HCT116 (cell line): Measurements from ENCODE around the gene EEF2. TPM values are rescaled to one million over a fixed set of nuclear protein-coding genes. Genes with fewer than 3 reads are reported as not detected.

ENCODE experiments used
- ATAC-seq: fragments of 200-7000 bp; cut with Tn5 transposase; 2 replicates; pipeline ENCODE4 v1.9.1; 2020; ENCODE audit warnings: mild to moderate bottlenecking, moderate library complexity
- BruUV-seq: library from RNA; stranded (reverse); fragments of 400-500 nt; replicated peaks from 2 replicates; lab custom pipeline; 2021; lab: Mats Ljungman, UMichigan
- CTCF ChIA-PET: fragments of 300-600 bp; sonication (Branson Sonifier 250); formaldehyde crosslinking; loops from one replicate; lab custom pipeline; 2021; ENCODE audit warnings: antibody characterized with exemption; lab: Charles Lee
- POLR2A ChIA-PET: fragments of 300-600, 350-600 bp; sonication (Branson Sonifier 250); formaldehyde crosslinking; loops from one replicate; lab custom pipeline; 2021; ENCODE audit warnings: antibody characterized with exemption; lab: Charles Lee
- RAD21 ChIA-PET, 2 experiments: fragments of 300-600 bp; sonication (Branson Sonifier 250); formaldehyde crosslinking; loops; one replicate each; lab custom pipeline; 2023; ENCODE audit warnings: low total read pairs in 2 of 2; ENCODE audit not compliant: uncharacterized antibody in 2 of 2, unreplicated experiment in 2 of 2, low non-redundant PET in 1 of 2; lab: Charles Lee
- DNase-seq: peaks from one replicate; pipeline ENCODE4 v3.0.0-alpha.2; 2010; ENCODE audit warnings: low read depth, low spot score
- H2AFZ ChIP-seq: fragments of 200-600 bp; shearing (Covaris generic), sonication (generic); 2 replicates; pipeline ENCODE4 v1.6.1; 2017; ENCODE audit warnings: low read depth, mixed run types, mixed read lengths, antibody characterized with exemption, low read length; ENCODE audit not compliant: poor library complexity, severe bottlenecking
- H3K27ac ChIP-seq: 2 replicates; pipeline ENCODE4 v1.5.1; 2012; ENCODE audit warnings: low read depth, low read length
- H3K27me3 ChIP-seq: fragments of 200-600 bp; sonication (generic); 2 replicates; pipeline ENCODE4 v1.6.1; 2016; ENCODE audit warnings: mixed run types, low read length, mixed read lengths; ENCODE audit not compliant: insufficient read depth
- H3K36me3 ChIP-seq, 2 experiments: fragments of 200-500 bp in 1 of 2; fragments of 200-600 bp in 1 of 2; sonication (Bioruptor generic) in 1 of 2; sonication (generic) in 1 of 2; 2 replicates each; pipeline versions ENCODE4 v1.5.1 to v1.6.1; 2014 to 2016; ENCODE audit warnings: low read length in 2 of 2, inconsistent platforms in 1 of 2, mixed read lengths in 1 of 2, mixed run types in 1 of 2; ENCODE audit not compliant: insufficient read depth in 2 of 2, control insufficient read depth in 1 of 2
- H3K4me1 ChIP-seq, 2 experiments: fragments of 200-600 bp in 1 of 2; sonication (generic) in 1 of 2; 2 replicates each; pipeline versions ENCODE4 v1.5.1 to v1.6.1; 2012 to 2017; ENCODE audit warnings: low read length in 2 of 2, inconsistent platforms in 1 of 2, mild to moderate bottlenecking in 1 of 2, mixed read lengths in 1 of 2, mixed run types in 1 of 2, moderate library complexity in 1 of 2; ENCODE audit not compliant: insufficient read depth in 2 of 2, control insufficient read depth in 1 of 2
- H3K4me2 ChIP-seq: fragments of 200-600 bp; sonication (generic); 2 replicates; pipeline ENCODE4 v1.6.1; 2017; ENCODE audit warnings: mixed run types, low read length, mixed read lengths
- H3K4me3 ChIP-seq, 2 experiments: fragments of 200-600 bp in 1 of 2; sonication (generic) in 1 of 2; replicated peaks in 1 of 2; 2 replicates each; pipeline ENCODE4 v1.5.1; 2011 to 2016; ENCODE audit warnings: low read length in 2 of 2, control low read depth in 1 of 2, low read depth in 1 of 2, mild to moderate bottlenecking in 1 of 2, mixed read lengths in 1 of 2, mixed run types in 1 of 2
- H3K79me2 ChIP-seq: fragments of 200-600 bp; sonication (generic); 2 replicates; pipeline ENCODE4 v1.6.1; 2017; ENCODE audit warnings: mild to moderate bottlenecking, mixed run types, low read length, moderate library complexity, mixed read lengths; ENCODE audit not compliant: insufficient read depth
- H3K9ac ChIP-seq: fragments of 200-600 bp; sonication (generic); 2 replicates; pipeline ENCODE4 v1.6.1; 2016; ENCODE audit warnings: low read length, mixed read lengths
- H3K9me2 ChIP-seq: fragments of 200-600 bp; sonication (generic), shearing (Covaris generic); 2 replicates; pipeline ENCODE4 v1.6.1; 2017; ENCODE audit warnings: mixed run types, mild to moderate bottlenecking, moderate library complexity; ENCODE audit not compliant: insufficient read depth
- H3K9me3 ChIP-seq, 2 experiments: fragments of 200-500 bp in 1 of 2; fragments of 200-600 bp in 1 of 2; sonication (Bioruptor generic) in 1 of 2; sonication (generic) in 1 of 2; 2 replicates each; pipeline ENCODE4 v1.6.1; 2014 to 2017; ENCODE audit warnings: low read length in 2 of 2, mixed read lengths in 2 of 2, inconsistent platforms in 1 of 2, low read depth in 1 of 2, mild to moderate bottlenecking in 1 of 2, mixed run types in 1 of 2, moderate library complexity in 1 of 2; ENCODE audit not compliant: control insufficient read depth in 1 of 2, insufficient read depth in 1 of 2
- H4K20me1 ChIP-seq: fragments of 200-600 bp; sonication (generic), shearing (Covaris generic); 2 replicates; pipeline ENCODE4 v1.6.1; 2017; ENCODE audit warnings: mixed run types, mild to moderate bottlenecking, moderate library complexity; ENCODE audit not compliant: insufficient read depth
- EZH2phosphoT487 ChIP-seq: fragments of 200-600 bp; IDR thresholded peaks from 2 replicates; pipeline ENCODE4 v1.6.1; 2018; ENCODE audit warnings: antibody characterized with exemption, borderline replicate concordance
- JUND ChIP-seq: IDR thresholded peaks from 2 replicates; pipeline ENCODE4 v1.6.1; 2012
- POLR2AphosphoS5 ChIP-seq: IDR thresholded peaks from 2 replicates; pipeline ENCODE4 v1.6.1; 2011; ENCODE audit warnings: mild to moderate bottlenecking, low read depth, low read length, moderate library complexity
- SP1 ChIP-seq: IDR thresholded peaks from 2 replicates; pipeline ENCODE4 v1.6.1; 2012; ENCODE audit warnings: low read depth
- SRF ChIP-seq: IDR thresholded peaks from 2 replicates; pipeline ENCODE4 v1.6.1; 2012; ENCODE audit warnings: low read depth
- intact Hi-C: fragments of 100-400 bp; cut with micrococcal nuclease; formaldehyde crosslinking; loops from 2 replicates; pipeline ENCODE4 v1.10.0; 2022
- total RNA-seq: library from RNA; stranded (reverse); gene quantifications from one replicate; pipeline ENCODE4 v1.2.1, GENCODE V29; 2021; ENCODE audit not compliant: unreplicated experiment
- TF ChIP-seq, protein P1 (sequence below): IDR thresholded peaks from 2 replicates; pipeline ENCODE4 v1.6.1; 2012
- TF ChIP-seq, protein P2 (sequence below), 3 experiments: fragments of 200-600 bp in 1 of 3; sonication (generic) in 1 of 3; IDR thresholded peaks in 2 of 3; conservative IDR thresholded peaks in 1 of 3; 2 replicates each; pipeline ENCODE4 v1.5.1; 2012 to 2017; ENCODE audit warnings: low read depth in 2 of 3, low read length in 2 of 3, antibody characterized with exemption in 1 of 3, borderline replicate concordance in 1 of 3, control low read depth in 1 of 3, mild to moderate bottlenecking in 1 of 3, mixed read lengths in 1 of 3, mixed run types in 1 of 3, moderate library complexity in 1 of 3; ENCODE audit not compliant: insufficient read depth in 1 of 3

The EEF2 gene
- total RNA-seq, 1 experiment from 2014 or later: 3,796 TPM

DNA sequence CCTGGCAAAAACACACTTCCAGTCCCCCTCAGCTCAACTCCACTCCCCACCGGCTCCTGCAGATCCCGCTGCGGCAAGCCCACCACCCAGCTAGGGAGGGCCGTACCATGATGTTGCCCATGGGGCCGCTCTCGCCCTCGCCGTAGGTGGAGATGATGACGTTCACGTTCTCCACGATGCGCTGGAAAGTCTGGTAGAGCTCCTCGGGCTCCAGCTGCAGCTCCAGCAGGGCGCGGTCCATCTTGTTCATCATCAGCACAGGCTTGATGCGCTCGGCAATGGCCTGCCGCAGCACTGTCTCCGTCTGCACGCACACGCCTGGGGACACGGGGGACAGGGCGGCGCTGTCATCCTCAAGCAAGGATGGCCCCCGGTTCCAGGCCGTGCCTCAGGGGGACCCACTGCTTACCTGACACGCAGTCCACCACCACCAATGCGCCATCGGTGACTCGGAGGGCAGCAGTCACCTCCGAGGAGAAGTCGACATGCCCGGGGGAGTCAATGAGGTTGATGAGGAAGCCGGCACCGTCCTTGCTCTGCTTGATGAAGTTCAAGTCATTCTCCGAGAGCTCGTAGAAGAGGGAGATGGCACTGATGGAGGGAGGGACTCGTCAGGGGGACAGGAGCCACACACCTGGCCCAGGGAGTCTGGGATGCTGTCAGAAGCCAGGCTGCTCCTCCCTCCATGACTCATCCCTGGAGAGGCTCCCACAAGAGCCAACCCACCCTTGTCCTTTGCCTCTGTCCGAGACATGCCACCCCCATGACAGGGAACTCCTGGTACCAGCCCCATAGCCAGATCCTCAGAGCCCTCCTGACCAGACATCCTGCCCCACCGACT lies 2.3 kb downstream of the EEF2 start:
- Histone ChIP-seq H3K4me1 (peaks cover 19 to 48% of the 10 kb centered on the region in 2 experiments), H3K36me3 (peaks cover 54 to 67% of the 10 kb centered on the region in 2 experiments), H3K4me3 (peak overlapping the region in 1 of 2 experiments; percentile 95; a peak in 2 of 4 replicates), H3K9me2 (no peaks in the 10 kb centered on the region), H3K9ac (peak overlapping the region; percentile 99), H2AFZ (no peak overlapping the region), H3K27ac (peak overlapping the region; percentile 98), H3K4me2 (peak overlapping the region; percentile 84), H3K79me2 (peaks cover 72% of the 10 kb centered on the region), H3K9me3 (no peaks in the 10 kb centered on the region), H4K20me1 (peaks cover 64% of the 10 kb centered on the region; the same call in 1 of the 2 replicates), H3K27me3 (no peaks in the 10 kb centered on the region)
- CTCF ChIA-PET: no interaction called here
- no TSS peak for BruUV-seq
- TF ChIP-seq SRF (no peak), JUND (no peak), SP1 (no peak), EZH2phosphoT487 (no peak), POLR2AphosphoS5 (0 out of 2 replicates have a peak, but pooled peaks have one; percentile 32)
- TF ChIP-seq, protein P1, sequence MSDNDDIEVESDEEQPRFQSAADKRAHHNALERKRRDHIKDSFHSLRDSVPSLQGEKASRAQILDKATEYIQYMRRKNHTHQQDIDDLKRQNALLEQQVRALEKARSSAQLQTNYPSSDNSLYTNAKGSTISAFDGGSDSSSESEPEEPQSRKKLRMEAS: no peak
- TF ChIP-seq, protein P2, sequence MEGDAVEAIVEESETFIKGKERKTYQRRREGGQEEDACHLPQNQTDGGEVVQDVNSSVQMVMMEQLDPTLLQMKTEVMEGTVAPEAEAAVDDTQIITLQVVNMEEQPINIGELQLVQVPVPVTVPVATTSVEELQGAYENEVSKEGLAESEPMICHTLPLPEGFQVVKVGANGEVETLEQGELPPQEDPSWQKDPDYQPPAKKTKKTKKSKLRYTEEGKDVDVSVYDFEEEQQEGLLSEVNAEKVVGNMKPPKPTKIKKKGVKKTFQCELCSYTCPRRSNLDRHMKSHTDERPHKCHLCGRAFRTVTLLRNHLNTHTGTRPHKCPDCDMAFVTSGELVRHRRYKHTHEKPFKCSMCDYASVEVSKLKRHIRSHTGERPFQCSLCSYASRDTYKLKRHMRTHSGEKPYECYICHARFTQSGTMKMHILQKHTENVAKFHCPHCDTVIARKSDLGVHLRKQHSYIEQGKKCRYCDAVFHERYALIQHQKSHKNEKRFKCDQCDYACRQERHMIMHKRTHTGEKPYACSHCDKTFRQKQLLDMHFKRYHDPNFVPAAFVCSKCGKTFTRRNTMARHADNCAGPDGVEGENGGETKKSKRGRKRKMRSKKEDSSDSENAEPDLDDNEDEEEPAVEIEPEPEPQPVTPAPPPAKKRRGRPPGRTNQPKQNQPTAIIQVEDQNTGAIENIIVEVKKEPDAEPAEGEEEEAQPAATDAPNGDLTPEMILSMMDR (IDR thresholded peaks at IDR 0.05 in 2 of 3, conservative IDR thresholded peaks at IDR 0.05 in 1 of 3; ENCODE audit: borderline replicate concordance in 1 of 3, insufficient read depth in 1 of 3, low read depth in 2 of 3, low read length in 2 of 3): no peak
- RAD21 ChIA-PET: no interaction called here
- no peak for ATAC-seq
- DNase-seq: no peak
- intact Hi-C loops: no loop called here
- POLR2A ChIA-PET: interaction anchor here (0.9 to 1.7 kb wide), 3 partner anchors 11 to 14 kb away, joined by 6 to 7 read pairs (median 6); partner anchors contain the start of gene DAPK3
